ENCODE data around the gene PARD3B.

Gene PARD3B

GRCh38 chr2:204986641-204987040 is 441.4 kb downstream of the PARD3B start:
- DNase-seq (ENCODE audit: low spot score) (no peak), ATAC-seq (ENCODE audit: low read depth) (no peak)
- H3K4me1 ChIP-seq (ENCODE audit: insufficient read depth, poor library complexity, severe bottlenecking): no peaks in the 10 kb centered on the region
- H3K4me3 ChIP-seq (ENCODE audit: severe bottlenecking): no peak overlapping the region
- H3K27me3 ChIP-seq (ENCODE audit: insufficient read depth, poor library complexity, severe bottlenecking): no peaks in the 10 kb centered on the region
- no peak overlapping the region for H3K27ac ChIP-seq (ENCODE audit: poor library complexity, severe bottlenecking)
- H3K9me3 ChIP-seq (ENCODE audit: severe bottlenecking): no peaks in the 10 kb centered on the region
- no peaks in the 10 kb centered on the region for H3K36me3 ChIP-seq (ENCODE audit: low read depth)
- no peak for TF ChIP-seq CTCF (IDR thresholded peaks at IDR 0.05; ENCODE audit: poor library complexity, severe bottlenecking)

- Histone ChIP-seq H3K36me3 (ENCODE audit: low read depth) (no peaks in the 10 kb centered on the region), H3K9me3 (ENCODE audit: severe bottlenecking) (no peaks in the 10 kb centered on the region), H3K4me3 (ENCODE audit: severe bottlenecking) (no peak overlapping the region), H3K4me1 (ENCODE audit: insufficient read depth, poor library complexity, severe bottlenecking) (no peaks in the 10 kb centered on the region), H3K27me3 (ENCODE audit: insufficient read depth, poor library complexity, severe bottlenecking) (no peaks in the 10 kb centered on the region), H3K27ac (ENCODE audit: poor library complexity, severe bottlenecking) (no peak overlapping the region)
- ATAC-seq (ENCODE audit: low read depth) (no peak), DNase-seq (ENCODE audit: low spot score) (no peak)
- TF ChIP-seq CTCF (IDR thresholded peaks at IDR 0.05; ENCODE audit: poor library complexity, severe bottlenecking): no peak
Observed at GRCh38 chr2:204988836-204989235, 443.6 kb downstream of the PARD3B start.

- no peak for DNase-seq (ENCODE audit: low spot score)
- no peak overlapping the region for H3K27ac ChIP-seq (ENCODE audit: poor library complexity, severe bottlenecking)
Observed at GRCh38 chr2:204989877-204990276, 444.6 kb downstream of the PARD3B start.

DNA sequence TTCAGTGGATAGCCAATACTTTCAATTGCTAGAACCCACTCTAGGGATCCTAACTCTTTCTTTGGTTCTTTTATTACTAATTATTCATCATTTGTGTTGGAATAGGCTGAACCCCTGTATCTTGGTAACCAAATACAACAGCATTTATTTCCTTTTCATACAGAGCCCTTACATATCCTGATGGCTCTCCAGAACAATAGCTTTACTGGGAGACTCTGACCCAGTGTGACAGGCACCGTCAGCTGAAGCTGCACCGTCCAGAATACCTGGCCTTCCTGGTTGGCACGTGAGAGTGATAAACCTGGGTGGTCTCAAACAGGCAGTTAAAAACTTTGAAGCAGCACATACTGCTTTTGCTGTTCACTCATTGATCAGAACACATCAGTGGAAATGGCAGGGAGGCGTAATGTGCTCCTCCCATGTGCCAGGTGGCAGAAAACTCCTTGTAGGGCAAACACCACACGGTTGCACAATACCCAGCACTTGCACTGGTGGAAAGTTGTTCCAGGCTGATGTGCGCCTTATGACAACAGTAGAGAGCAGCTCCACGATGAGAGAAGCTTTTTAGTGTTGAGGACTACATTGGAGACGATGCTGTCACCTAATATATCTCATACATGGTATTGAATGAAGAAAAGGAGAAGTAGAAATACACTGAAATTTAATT is 456.2 kb downstream of the PARD3B start:
- H3K4me1 ChIP-seq (ENCODE audit: insufficient read depth, poor library complexity, severe bottlenecking): no peaks in the 10 kb centered on the region
- no peak for TF ChIP-seq CTCF (IDR thresholded peaks at IDR 0.05; ENCODE audit: poor library complexity, severe bottlenecking)
- ATAC-seq (ENCODE audit: low read depth) (no peak), DNase-seq (ENCODE audit: low spot score) (no peak)
- no peaks in the 10 kb centered on the region for H3K36me3 ChIP-seq (ENCODE audit: low read depth)
- H3K4me3 ChIP-seq (ENCODE audit: severe bottlenecking): no peak overlapping the region
- no peak overlapping the region for H3K27ac ChIP-seq (ENCODE audit: poor library complexity, severe bottlenecking)
- H3K27me3 ChIP-seq (ENCODE audit: insufficient read depth, poor library complexity, severe bottlenecking): no peaks in the 10 kb centered on the region
- no peaks in the 10 kb centered on the region for H3K9me3 ChIP-seq (ENCODE audit: severe bottlenecking)

More at GRCh38 chr2:204989877-204990276, 444.6 kb downstream of the PARD3B start:
- Histone ChIP-seq H3K9me3 (ENCODE audit: severe bottlenecking) (no peaks in the 10 kb centered on the region), H3K4me1 (ENCODE audit: insufficient read depth, poor library complexity, severe bottlenecking) (no peaks in the 10 kb centered on the region), H3K4me3 (ENCODE audit: severe bottlenecking) (no peak overlapping the region), H3K36me3 (ENCODE audit: low read depth) (no peaks in the 10 kb centered on the region), H3K27me3 (ENCODE audit: insufficient read depth, poor library complexity, severe bottlenecking) (no peaks in the 10 kb centered on the region)
- no peak for TF ChIP-seq CTCF (IDR thresholded peaks at IDR 0.05; ENCODE audit: poor library complexity, severe bottlenecking)
- ATAC-seq (ENCODE audit: low read depth): no peak

- no peak for TF ChIP-seq CTCF (IDR thresholded peaks at IDR 0.05; ENCODE audit: poor library complexity, severe bottlenecking)
- H3K27ac ChIP-seq (ENCODE audit: poor library complexity, severe bottlenecking): no peak overlapping the region
- no peak overlapping the region for H3K4me3 ChIP-seq (ENCODE audit: severe bottlenecking)
- no peaks in the 10 kb centered on the region for H3K9me3 ChIP-seq (ENCODE audit: severe bottlenecking)
- DNase-seq (ENCODE audit: low spot score): no peak
- no peaks in the 10 kb centered on the region for H3K4me1 ChIP-seq (ENCODE audit: insufficient read depth, poor library complexity, severe bottlenecking)
- no peaks in the 10 kb centered on the region for H3K36me3 ChIP-seq (ENCODE audit: low read depth)
- ATAC-seq (ENCODE audit: low read depth): no peak
- H3K27me3 ChIP-seq (ENCODE audit: insufficient read depth, poor library complexity, severe bottlenecking): no peaks in the 10 kb centered on the region
Observed at GRCh38 chr2:205002390-205002789, 457.1 kb downstream of the PARD3B start.
